PFSK-1 (cell line): Measurements from ENCODE around the gene GCSAM.

Experiments
- FOXP2 ChIP-seq: optimal IDR thresholded peaks from 2 replicates; pipeline ENCODE3; 2011; ENCODE audit warnings: borderline replicate concordance, control low read depth, inconsistent platforms; ENCODE audit not compliant: insufficient read depth; ENCODE audit errors: extremely low read length, extremely low read depth
- POLR2AphosphoS5 ChIP-seq: IDR thresholded peaks from 2 replicates; pipeline ENCODE4 v1.6.1; 2012; ENCODE audit warnings: low read depth, mild to moderate bottlenecking, control low read depth, low read length, moderate library complexity
- SIN3A ChIP-seq: IDR thresholded peaks from 2 replicates; pipeline ENCODE4 v1.6.1; 2012; ENCODE audit warnings: mild to moderate bottlenecking, low read length, moderate library complexity, borderline replicate concordance; ENCODE audit not compliant: insufficient read depth
- TAF1 ChIP-seq: IDR thresholded peaks from 2 replicates; pipeline ENCODE4 v1.6.1; 2012; ENCODE audit warnings: low read length, control low read depth, borderline replicate concordance; ENCODE audit not compliant: insufficient read depth
- TF ChIP-seq, protein P1 (sequence below), 2 experiments: IDR thresholded peaks; 2 replicates each; pipeline versions ENCODE4 v1.6.1 to v1.8.0; 2011 to 2012; ENCODE audit warnings: low read depth in 2 of 2, low read length in 2 of 2, control low read depth in 1 of 2, inconsistent platforms in 1 of 2, mild to moderate bottlenecking in 1 of 2, moderate library complexity in 1 of 2; ENCODE audit not compliant: insufficient read depth in 1 of 2

The GCSAM gene

DNA sequence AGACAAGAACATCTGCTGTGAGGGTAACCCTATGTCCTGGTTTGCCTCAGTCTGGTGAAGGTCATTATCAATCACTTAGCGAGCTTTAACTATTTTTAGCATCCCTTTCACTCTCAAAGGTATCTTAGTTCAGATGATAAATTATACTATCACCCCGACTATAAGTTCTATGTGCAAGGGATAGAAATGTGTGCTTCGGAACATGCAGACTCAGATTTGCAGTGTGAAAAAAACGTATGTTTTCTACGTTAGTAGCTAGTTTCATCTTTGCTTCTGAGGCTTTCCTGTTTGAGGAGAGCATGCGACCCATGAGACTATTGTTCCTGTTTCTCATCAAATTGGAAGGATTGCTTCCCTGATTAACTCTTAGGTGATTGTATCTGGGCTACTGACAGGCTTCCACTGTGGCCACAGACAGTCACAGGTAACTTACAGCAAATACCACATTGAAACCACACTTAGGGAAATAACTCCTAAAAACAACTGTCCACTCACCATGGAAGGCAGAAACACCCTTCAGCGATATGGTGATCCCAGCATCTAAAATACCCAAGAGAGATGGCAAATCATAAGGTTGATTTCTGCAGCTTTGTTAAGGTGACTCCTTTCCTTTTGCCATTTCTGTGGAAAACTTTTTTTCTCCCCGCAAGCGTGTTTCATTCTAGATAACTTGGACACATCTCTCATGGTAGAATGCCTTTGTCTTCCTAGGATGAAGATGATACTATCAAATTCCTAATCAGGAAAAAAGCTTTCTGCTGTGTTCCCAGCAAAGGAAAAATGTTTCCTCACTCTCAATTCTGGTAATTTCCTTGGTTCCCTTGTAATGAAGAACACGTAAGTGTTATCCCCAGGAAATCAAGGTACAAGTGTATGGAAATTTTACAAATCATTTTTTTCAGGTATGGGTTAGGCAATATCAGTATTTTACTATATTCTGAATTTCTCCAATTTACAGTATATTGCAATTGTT lies 5.2 kb downstream of the GCSAM start:
- TF ChIP-seq POLR2AphosphoS5: no peak
- no peak for TF ChIP-seq SIN3A
- TF ChIP-seq FOXP2: no peak
- no peak for TF ChIP-seq TAF1
- TF ChIP-seq, protein P1, sequence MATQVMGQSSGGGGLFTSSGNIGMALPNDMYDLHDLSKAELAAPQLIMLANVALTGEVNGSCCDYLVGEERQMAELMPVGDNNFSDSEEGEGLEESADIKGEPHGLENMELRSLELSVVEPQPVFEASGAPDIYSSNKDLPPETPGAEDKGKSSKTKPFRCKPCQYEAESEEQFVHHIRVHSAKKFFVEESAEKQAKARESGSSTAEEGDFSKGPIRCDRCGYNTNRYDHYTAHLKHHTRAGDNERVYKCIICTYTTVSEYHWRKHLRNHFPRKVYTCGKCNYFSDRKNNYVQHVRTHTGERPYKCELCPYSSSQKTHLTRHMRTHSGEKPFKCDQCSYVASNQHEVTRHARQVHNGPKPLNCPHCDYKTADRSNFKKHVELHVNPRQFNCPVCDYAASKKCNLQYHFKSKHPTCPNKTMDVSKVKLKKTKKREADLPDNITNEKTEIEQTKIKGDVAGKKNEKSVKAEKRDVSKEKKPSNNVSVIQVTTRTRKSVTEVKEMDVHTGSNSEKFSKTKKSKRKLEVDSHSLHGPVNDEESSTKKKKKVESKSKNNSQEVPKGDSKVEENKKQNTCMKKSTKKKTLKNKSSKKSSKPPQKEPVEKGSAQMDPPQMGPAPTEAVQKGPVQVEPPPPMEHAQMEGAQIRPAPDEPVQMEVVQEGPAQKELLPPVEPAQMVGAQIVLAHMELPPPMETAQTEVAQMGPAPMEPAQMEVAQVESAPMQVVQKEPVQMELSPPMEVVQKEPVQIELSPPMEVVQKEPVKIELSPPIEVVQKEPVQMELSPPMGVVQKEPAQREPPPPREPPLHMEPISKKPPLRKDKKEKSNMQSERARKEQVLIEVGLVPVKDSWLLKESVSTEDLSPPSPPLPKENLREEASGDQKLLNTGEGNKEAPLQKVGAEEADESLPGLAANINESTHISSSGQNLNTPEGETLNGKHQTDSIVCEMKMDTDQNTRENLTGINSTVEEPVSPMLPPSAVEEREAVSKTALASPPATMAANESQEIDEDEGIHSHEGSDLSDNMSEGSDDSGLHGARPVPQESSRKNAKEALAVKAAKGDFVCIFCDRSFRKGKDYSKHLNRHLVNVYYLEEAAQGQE (IDR thresholded peaks at IDR 0.05; ENCODE audit: insufficient read depth in 1 of 2, low read depth in 2 of 2, low read length in 2 of 2): no peak

DNA sequence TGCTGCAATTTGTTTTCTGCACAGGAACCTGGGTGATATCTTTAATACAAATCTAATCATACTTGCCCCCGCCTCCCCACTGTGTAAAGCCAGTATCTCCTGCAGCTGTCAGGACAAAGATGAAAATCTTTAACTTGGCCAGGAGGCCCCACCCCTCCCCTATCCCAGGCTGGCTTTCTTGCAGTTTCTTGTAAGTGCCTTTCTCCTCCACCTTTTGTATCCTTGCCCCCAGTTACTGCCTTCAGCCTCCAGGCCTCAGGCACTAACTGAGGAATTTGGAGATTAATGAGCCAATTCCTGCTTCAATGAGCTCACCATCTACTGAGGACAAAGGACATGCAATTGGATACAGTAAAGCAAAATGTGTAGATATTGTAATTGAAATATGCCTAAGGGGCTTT lies 6.5 kb downstream of the GCSAM start:
- TF ChIP-seq FOXP2 (no peak), TAF1 (no peak), POLR2AphosphoS5 (no peak), SIN3A (no peak)
- TF ChIP-seq, protein P1 (IDR thresholded peaks at IDR 0.05; ENCODE audit: insufficient read depth in 1 of 2, low read depth in 2 of 2, low read length in 2 of 2): no peak

DNA sequence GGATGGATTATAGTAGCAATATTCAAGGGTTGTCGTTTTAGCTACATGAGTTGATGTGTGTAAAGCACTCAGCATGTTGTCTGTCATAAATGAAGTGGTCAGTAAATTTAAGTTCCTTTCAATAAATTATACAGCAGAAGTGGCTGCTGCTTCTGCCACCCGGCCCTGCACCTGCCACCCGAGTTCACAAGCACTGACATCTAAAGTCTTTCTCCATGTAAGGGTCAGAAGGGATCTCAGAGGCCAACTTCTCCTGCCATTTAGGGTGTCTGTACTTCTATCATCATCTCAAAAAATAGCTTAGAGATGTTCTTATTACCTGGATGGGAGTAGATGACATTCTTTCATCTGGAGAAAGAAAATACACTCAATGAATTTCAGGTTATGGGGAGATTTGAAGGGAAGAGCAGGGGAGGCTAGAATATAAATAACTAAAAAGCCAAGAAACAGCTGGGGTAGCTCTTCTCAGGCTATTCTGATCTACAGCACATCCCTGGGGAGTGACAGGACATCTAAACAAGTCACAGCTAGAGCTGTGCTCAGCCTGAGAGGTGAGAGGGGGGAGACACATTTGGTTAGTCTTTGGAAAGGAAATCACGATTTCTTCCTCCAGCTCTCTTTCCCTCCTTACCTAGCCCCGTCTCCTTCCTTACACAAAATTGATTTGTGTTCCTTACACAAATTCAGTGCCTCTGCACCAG lies 8.0 kb downstream of the GCSAM start:
- TF ChIP-seq FOXP2: no peak
- TF ChIP-seq POLR2AphosphoS5: no peak
- no peak for TF ChIP-seq TAF1
- TF ChIP-seq, protein P1 (IDR thresholded peaks at IDR 0.05; ENCODE audit: insufficient read depth in 1 of 2, low read depth in 2 of 2, low read length in 2 of 2): no peak
- TF ChIP-seq SIN3A: no peak

DNA sequence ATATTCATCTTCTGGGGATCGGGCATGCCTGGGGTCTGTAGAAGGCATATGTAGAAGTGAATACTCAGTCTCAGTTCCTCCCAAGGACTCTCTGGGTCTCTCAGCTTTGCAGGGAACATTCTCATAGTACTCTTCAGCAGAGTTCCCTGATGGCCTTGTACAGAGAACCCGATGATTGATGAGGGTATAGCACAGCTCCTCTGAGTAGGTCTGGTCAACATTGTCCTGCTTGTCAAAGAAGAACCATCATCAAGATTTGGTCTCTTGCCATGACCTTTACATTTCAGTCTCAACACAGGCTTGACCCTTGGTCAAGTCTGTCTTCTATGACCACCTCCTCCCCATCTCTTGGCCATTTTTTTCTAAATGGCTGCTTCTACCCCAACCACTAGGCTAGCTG lies 9.5 kb downstream of the GCSAM start:
- TF ChIP-seq POLR2AphosphoS5 (no peak), FOXP2 (no peak)

DNA sequence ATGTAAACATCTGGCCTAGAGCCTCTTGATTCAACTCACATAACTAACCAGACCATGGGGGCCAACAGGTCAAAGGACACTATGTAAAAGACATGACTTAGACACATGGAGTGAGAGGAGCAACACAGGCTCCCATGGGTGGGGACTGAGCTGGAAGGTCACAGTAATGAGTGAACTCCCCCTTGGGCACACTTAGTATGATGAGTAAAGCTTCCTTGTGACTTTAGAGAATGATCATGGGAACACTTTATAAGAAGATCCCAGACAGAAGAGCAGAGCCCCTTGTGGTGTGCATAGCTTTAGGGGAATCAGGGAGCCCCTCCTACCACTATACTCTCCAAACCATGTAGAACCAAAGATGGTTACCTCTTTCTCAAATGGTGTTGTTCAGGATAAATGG lies 10.2 kb downstream of the GCSAM start:
- no peak for TF ChIP-seq FOXP2
- TF ChIP-seq SIN3A: no peak
- TF ChIP-seq, protein P1 (IDR thresholded peaks at IDR 0.05; ENCODE audit: insufficient read depth in 1 of 2, low read depth in 2 of 2, low read length in 2 of 2): no peak
- no peak for TF ChIP-seq TAF1
- TF ChIP-seq POLR2AphosphoS5: no peak
